CD4-positive, CD25-positive, alpha-beta regulatory T cell (primary cell): ENCODE data around the gene LRRC8C. TPM values are rescaled to one million over a fixed set of nuclear protein-coding genes. Genes with fewer than 3 reads are reported as not detected.

Experiments
- ATAC-seq, 2 donors: fragments of 150-1000 bp; cut with Tn5 transposase; one replicate each; pipeline ENCODE4 v1.10.0; 2021; ENCODE audit warnings: low read depth in 2 of 2, moderate number of reproducible peaks in 2 of 2, moderate library complexity in 1 of 2
- DNase-seq, 3 donors: peaks; one replicate each; pipeline versions ENCODE4 v3.0.0 to v3.0.0-alpha.2; 2012 to 2022; ENCODE audit warnings: mixed read lengths in 1 of 3
- H3K27ac ChIP-seq: one replicate; pipeline ENCODE4 v1.7.0; 2013; ENCODE audit warnings: mild to moderate bottlenecking, low read length; ENCODE audit not compliant: insufficient read depth, poor library complexity, severe bottlenecking
- H3K27me3 ChIP-seq: one replicate; pipeline ENCODE4 v1.7.0; 2013; ENCODE audit warnings: low read length; ENCODE audit not compliant: control insufficient read depth, insufficient read depth
- H3K36me3 ChIP-seq: one replicate; pipeline ENCODE4 v1.7.0; 2013; ENCODE audit warnings: mild to moderate bottlenecking, low read length, moderate library complexity; ENCODE audit not compliant: control insufficient read depth, insufficient read depth
- H3K4me1 ChIP-seq: 2 replicates; pipeline ENCODE4 v1.7.0; 2013; ENCODE audit warnings: mild to moderate bottlenecking, low read length; ENCODE audit not compliant: insufficient read depth, control insufficient read depth, poor library complexity, severe bottlenecking
- H3K4me3 ChIP-seq: one replicate; pipeline ENCODE4 v1.7.0; 2013; ENCODE audit warnings: low read depth, mild to moderate bottlenecking, low read length, moderate library complexity
- H3K9me3 ChIP-seq, 2 experiments: 1 replicate in 1 of 2; 2 replicates in 1 of 2; pipeline ENCODE4 v1.7.0; 2013; ENCODE audit warnings: low read length in 2 of 2, mild to moderate bottlenecking in 1 of 2, moderate library complexity in 1 of 2; ENCODE audit not compliant: control insufficient read depth in 2 of 2
- H3K27ac Mint-ChIP-seq, 3 donors: one replicate each; pipeline ENCODE4 v1.8.0; 2020 to 2022; ENCODE audit warnings: mild to moderate bottlenecking in 3 of 3, mixed read lengths in 3 of 3, moderate library complexity in 2 of 3
- H3K27me3 Mint-ChIP-seq: one replicate; pipeline ENCODE4 v1.8.0; 2022; ENCODE audit warnings: mild to moderate bottlenecking, mixed read lengths
- H3K36me3 Mint-ChIP-seq: one replicate; pipeline ENCODE4 v1.8.0; 2020; ENCODE audit warnings: mixed read lengths
- H3K4me1 Mint-ChIP-seq, 4 donors: one replicate each; pipeline ENCODE4 v1.8.0; 2020 to 2022; ENCODE audit warnings: mixed read lengths in 4 of 4, mild to moderate bottlenecking in 1 of 4
- H3K4me3 Mint-ChIP-seq, 4 donors: one replicate each; pipeline ENCODE4 v1.8.0; 2020 to 2022; ENCODE audit warnings: mild to moderate bottlenecking in 4 of 4, mixed read lengths in 4 of 4, moderate library complexity in 3 of 4
- H3K9me3 Mint-ChIP-seq, 7 donors: one replicate each; pipeline ENCODE4 v1.8.0; 2020 to 2022; ENCODE audit warnings: mixed read lengths in 7 of 7, mild to moderate bottlenecking in 3 of 7, moderate library complexity in 2 of 7
- polyA plus RNA-seq, 4 donors: library from polyadenylated mRNA; unstranded; fragments of 300-500 nt; fragmentation: Illumina TruSeq; gene quantifications; one replicate each; pipeline ENCODE4 v1.2.3, GENCODE V29; 2021
- total RNA-seq: library from RNA; stranded (reverse); gene quantifications from one replicate; pipeline ENCODE4 v1.2.3, GENCODE V29; 2022

The LRRC8C gene
- total and polyA plus RNA-seq, 5 donors from 2014 or later, result 22.8 to 70.4 (median 24.9) TPM

GRCh38 chr1:89706700-89707012 is 73.7 kb downstream of the LRRC8C start:
- Histone ChIP-seq H3K27ac (no peak overlapping the region), H3K36me3 (peaks cover 30% of the 10 kb centered on the region), H3K4me3 (no peak overlapping the region), H3K27me3 (no peaks in the 10 kb centered on the region), H3K4me1 (peaks cover 31% of the 10 kb centered on the region), H3K9me3 (no peaks in the 10 kb centered on the region)
- Mint-ChIP-seq H3K27ac (peak overlapping the region in 1 of 3 donors; percentile 8), H3K9me3 (peaks cover 0 to 3% (median 0%) of the 10 kb centered on the region in 7 donors), H3K36me3 (peaks cover 53% of the 10 kb centered on the region), H3K4me1 (peaks cover 30 to 67% (median 47%) of the 10 kb centered on the region in 4 donors), H3K27me3 (no peaks in the 10 kb centered on the region), H3K4me3 (peak overlapping the region in 1 of 4 donors; percentile 36)
- no peak for ATAC-seq
- DNase-seq, result no peak

DNA sequence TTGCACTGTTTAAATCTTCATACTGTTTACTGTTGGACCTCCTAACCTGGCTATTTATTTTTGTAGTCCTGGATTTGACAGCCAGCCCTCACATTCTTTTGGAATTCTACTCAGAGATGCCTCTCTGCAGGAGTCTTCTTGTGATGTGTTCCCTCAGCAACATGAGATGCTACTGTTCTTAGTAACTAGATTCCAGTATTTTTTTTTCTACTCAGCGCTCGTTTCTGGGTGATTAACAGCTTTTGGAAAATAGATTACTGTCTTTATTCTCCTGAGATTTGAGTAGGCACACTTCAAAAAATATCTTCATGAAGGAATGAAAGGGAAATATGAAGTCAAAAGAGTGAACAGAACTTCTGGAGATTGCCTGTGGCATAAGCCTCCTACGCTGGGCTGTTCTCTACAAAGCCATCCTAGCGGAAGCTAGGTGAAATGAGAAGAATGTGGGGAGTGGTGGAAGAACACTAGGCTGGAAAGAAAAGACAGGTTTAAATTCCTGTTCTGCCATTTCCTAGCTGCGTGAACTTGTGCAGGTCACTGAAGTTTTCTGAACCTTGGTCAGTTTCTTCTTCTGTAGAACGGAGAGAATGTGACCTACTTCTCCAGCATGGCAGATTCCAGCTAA is 75.9 kb downstream of the LRRC8C start:
- Histone ChIP-seq H3K4me3 (no peak overlapping the region), H3K36me3 (peaks cover 40% of the 10 kb centered on the region), H3K9me3 (no peaks in the 10 kb centered on the region), H3K27ac (no peak overlapping the region), H3K4me1 (peaks cover 10% of the 10 kb centered on the region), H3K27me3 (no peaks in the 10 kb centered on the region)
- no peak overlapping the region for H3K4me3 Mint-ChIP-seq
- H3K27ac Mint-ChIP-seq, result peak overlapping the region in 2 of 3 donors; percentile 53 to 74
- H3K9me3 Mint-ChIP-seq, result peaks cover 0 to 3% (median 0%) of the 10 kb centered on the region in 7 donors
- H3K36me3 Mint-ChIP-seq, result peaks cover 53% of the 10 kb centered on the region
- DNase-seq (no peak), ATAC-seq (no peak)
- H3K27me3 Mint-ChIP-seq, result no peaks in the 10 kb centered on the region
- H3K4me1 Mint-ChIP-seq, result peaks cover 22 to 55% (median 41%) of the 10 kb centered on the region in 4 donors

GRCh38 chr1:89710498-89711139 is 77.7 kb downstream of the LRRC8C start:
- H3K27ac ChIP-seq, result no peak overlapping the region
- H3K4me3 ChIP-seq, result no peak overlapping the region
- H3K27me3 ChIP-seq, result no peaks in the 10 kb centered on the region
- Mint-ChIP-seq H3K36me3 (peaks cover 61% of the 10 kb centered on the region), H3K27ac (peak overlapping the region in 2 of 3 donors; percentile 61 to 80), H3K27me3 (no peaks in the 10 kb centered on the region), H3K9me3 (no peaks in the 10 kb centered on the region), H3K4me3 (no peak overlapping the region), H3K4me1 (peaks cover 32 to 60% (median 44%) of the 10 kb centered on the region in 4 donors)
- ATAC-seq, result no peak
- no peak for DNase-seq
- peaks cover 7% of the 10 kb centered on the region for H3K4me1 ChIP-seq
- peaks cover 55% of the 10 kb centered on the region for H3K36me3 ChIP-seq
- no peaks in the 10 kb centered on the region for H3K9me3 ChIP-seq

GRCh38 chr1:89711140-89711778 is 78.3 kb downstream of the LRRC8C start:
- Histone ChIP-seq H3K9me3 (no peaks in the 10 kb centered on the region), H3K4me1 (peaks cover 4% of the 10 kb centered on the region), H3K27ac (no peak overlapping the region), H3K36me3 (peaks cover 60% of the 10 kb centered on the region), H3K27me3 (no peaks in the 10 kb centered on the region), H3K4me3 (no peak overlapping the region)
- ATAC-seq (no peak), DNase-seq (no peak)
- H3K4me1 Mint-ChIP-seq, result peaks cover 37 to 58% (median 42%) of the 10 kb centered on the region in 4 donors
- H3K27ac Mint-ChIP-seq, result peak overlapping the region in 2 of 3 donors; percentile 42 to 65
- H3K9me3 Mint-ChIP-seq, result no peaks in the 10 kb centered on the region
- H3K27me3 Mint-ChIP-seq, result no peaks in the 10 kb centered on the region
- H3K36me3 Mint-ChIP-seq, result peaks cover 66% of the 10 kb centered on the region
- H3K4me3 Mint-ChIP-seq, result peak overlapping the region in 1 of 4 donors; percentile 41

- H3K27me3 ChIP-seq, result no peaks in the 10 kb centered on the region
- peaks cover 44 to 59% (median 46%) of the 10 kb centered on the region in 4 donors for H3K4me1 Mint-ChIP-seq
- no peak overlapping the region for H3K4me3 ChIP-seq
- H3K9me3 ChIP-seq, result no peaks in the 10 kb centered on the region
- H3K27ac Mint-ChIP-seq, result peak overlapping the region in 2 of 3 donors; percentile 62 to 65
- peaks cover 73% of the 10 kb centered on the region for H3K36me3 Mint-ChIP-seq
- H3K27ac ChIP-seq, result no peak overlapping the region
- H3K4me1 ChIP-seq, result peaks cover 2% of the 10 kb centered on the region
- H3K36me3 ChIP-seq, result peaks cover 64% of the 10 kb centered on the region
- no peaks in the 10 kb centered on the region for H3K27me3 Mint-ChIP-seq
- H3K9me3 Mint-ChIP-seq, result no peaks in the 10 kb centered on the region
- ATAC-seq (no peak), DNase-seq (no peak)
- H3K4me3 Mint-ChIP-seq, result no peak overlapping the region
Observed at GRCh38 chr1:89712420-89712819, 79.5 kb downstream of the LRRC8C start.

DNA sequence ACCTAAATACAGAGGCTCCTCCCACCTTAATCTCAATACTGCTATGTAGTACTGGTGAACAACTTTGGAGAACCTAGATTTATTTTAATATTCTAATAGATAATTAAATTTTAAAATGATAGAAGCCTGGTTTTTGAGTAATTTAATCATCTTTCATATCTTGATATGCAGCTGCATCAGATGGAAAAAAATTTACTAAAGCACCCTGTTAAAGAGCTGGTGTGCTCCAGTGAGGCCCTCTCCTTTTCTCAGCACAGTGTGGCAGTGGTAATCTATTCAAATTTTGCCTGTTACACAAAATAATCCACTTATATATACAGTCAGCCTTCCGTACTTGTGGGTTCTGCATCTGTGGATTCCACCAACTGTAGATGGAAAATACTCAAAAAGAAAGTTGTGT is 82.8 kb downstream of the LRRC8C start:
- peaks cover 56% of the 10 kb centered on the region for H3K36me3 Mint-ChIP-seq
- no peak overlapping the region for H3K27ac ChIP-seq
- H3K27me3 ChIP-seq, result no peaks in the 10 kb centered on the region
- H3K36me3 ChIP-seq, result peaks cover 48% of the 10 kb centered on the region
- peaks cover 58 to 77% (median 62%) of the 10 kb centered on the region in 4 donors for H3K4me1 Mint-ChIP-seq
- H3K4me1 ChIP-seq, result peaks cover 31% of the 10 kb centered on the region
- H3K27me3 Mint-ChIP-seq, result no peaks in the 10 kb centered on the region
- DNase-seq (no peak), ATAC-seq (no peak)
- H3K9me3 ChIP-seq, result no peaks in the 10 kb centered on the region
- H3K4me3 Mint-ChIP-seq, result no peak overlapping the region
- H3K27ac Mint-ChIP-seq, result peak overlapping the region in 2 of 3 donors; percentile 20 to 34
- no peak overlapping the region for H3K4me3 ChIP-seq
- no peaks in the 10 kb centered on the region for H3K9me3 Mint-ChIP-seq

DNA sequence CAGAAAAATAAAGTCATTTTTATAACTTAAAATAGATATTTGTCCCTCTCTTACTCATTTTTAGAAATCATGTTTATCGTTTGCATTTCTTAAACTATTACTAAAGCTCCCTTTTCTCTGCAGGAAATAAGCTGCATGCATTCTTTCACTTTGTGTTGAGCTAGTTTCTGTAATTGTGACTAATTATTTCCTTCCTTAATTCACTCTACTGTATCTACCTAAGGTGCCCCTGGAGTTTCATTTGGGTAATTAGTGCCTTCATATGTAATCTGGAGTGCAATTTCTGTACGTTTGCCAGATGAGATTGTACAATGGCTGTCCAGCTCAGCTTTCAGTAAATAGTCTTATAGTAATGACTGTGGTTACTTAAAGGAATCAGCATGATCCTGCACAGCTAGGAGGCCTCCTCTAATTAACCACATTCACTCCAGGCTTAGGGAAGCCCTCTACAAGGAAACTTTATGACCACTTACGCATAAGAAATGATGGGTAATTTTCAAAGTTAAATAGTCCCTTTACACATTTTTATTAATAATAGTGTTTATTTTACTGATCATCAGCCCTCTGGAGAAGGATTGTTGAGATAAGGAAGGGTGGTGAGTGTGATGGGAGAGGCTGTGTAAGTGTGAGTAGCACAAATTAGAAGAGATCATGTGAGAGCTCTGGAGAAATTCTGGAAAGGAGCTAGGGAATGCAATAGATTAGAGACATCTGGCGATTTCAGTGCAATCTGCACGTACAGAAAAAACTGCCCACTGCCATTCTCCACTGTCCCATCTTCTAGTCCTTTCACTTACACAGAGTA is 86.8 kb downstream of the LRRC8C start:
- Mint-ChIP-seq H3K27me3 (no peaks in the 10 kb centered on the region), H3K4me1 (peaks cover 60 to 88% (median 73%) of the 10 kb centered on the region in 4 donors), H3K9me3 (peaks cover 0 to 2% (median 0%) of the 10 kb centered on the region in 7 donors), H3K36me3 (peaks cover 23% of the 10 kb centered on the region), H3K27ac (peak overlapping the region; percentile 83 to 99 (median 87)), H3K4me3 (peak overlapping the region; percentile 56 to 70 (median 67))
- Histone ChIP-seq H3K36me3 (peaks cover 20% of the 10 kb centered on the region), H3K4me3 (peak overlapping the region; percentile 70), H3K9me3 (no peaks in the 10 kb centered on the region), H3K4me1 (peaks cover 46% of the 10 kb centered on the region), H3K27me3 (no peaks in the 10 kb centered on the region), H3K27ac (peak overlapping the region; percentile 70)
- ATAC-seq, result peak; percentile 87
- DNase-seq, result peak in 2 of 3 donors; percentile 52 to 80
